ENCODE data around the gene KCNAB1.
A peak's percentile ranks its signal among the peaks of the same experiment; 100 is the strongest.

Gene KCNAB1

DNA sequence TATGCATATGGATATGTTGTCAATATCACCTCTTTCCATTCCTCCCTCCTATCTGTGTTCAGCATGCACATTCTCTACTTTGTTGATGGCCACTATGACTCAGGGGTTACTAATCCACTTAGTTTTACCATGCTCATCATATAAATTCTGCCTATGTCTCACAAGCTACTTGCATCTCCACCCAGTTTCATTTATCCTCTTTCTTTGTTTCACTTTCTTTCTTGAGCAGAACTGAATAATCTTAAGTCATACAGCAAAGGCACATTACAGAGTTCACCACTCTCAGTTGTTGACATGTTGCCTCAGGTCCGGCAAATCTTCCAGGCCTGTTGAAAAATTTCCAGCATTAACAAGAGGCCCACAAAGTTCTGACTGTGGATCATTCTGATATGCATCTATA lies 363.0 kb downstream of the KCNAB1 start:
- Histone ChIP-seq H3K9ac (ENCODE audit: low read length) (peak overlapping the region; percentile 57), H3K27ac (ENCODE audit: low read length) (peak overlapping the region; percentile 86), H3K79me2 (ENCODE audit: low read length) (no peaks in the 10 kb centered on the region), H2AFZ (ENCODE audit: low read length) (peak overlapping the region; percentile 38), H3F3A (ENCODE audit: insufficient read depth, low read length) (peaks cover 30% of the 10 kb centered on the region), H4K20me1 (ENCODE audit: insufficient read depth, low read length) (no peaks in the 10 kb centered on the region), H3K4me1 (ENCODE audit: low read length) (peaks cover 40% of the 10 kb centered on the region), H3K36me3 (replicated peaks; ENCODE audit: insufficient read depth, low read length) (no peaks in the 10 kb centered on the region), H3K27me3 (replicated peaks; ENCODE audit: insufficient read depth, low read length) (no peaks in the 10 kb centered on the region), H3K4me3 (ENCODE audit: low read length) (peak overlapping the region; percentile 48), H3K9me2 (replicated peaks; ENCODE audit: insufficient read depth, low read length) (no peaks in the 10 kb centered on the region), H3K4me2 (ENCODE audit: low read depth, low read length) (peak overlapping the region; percentile 85), H3K9me3 (replicated peaks; ENCODE audit: insufficient read depth, low read length) (no peaks in the 10 kb centered on the region)
- TF ChIP-seq EZH2 (optimal IDR thresholded peaks at IDR 0.05; ENCODE audit: low read depth, low read length): no peak
- no peak for TF ChIP-seq EZH2phosphoT487 (IDR thresholded peaks at IDR 0.05; ENCODE audit: low read length)
- TF ChIP-seq, protein P1, sequence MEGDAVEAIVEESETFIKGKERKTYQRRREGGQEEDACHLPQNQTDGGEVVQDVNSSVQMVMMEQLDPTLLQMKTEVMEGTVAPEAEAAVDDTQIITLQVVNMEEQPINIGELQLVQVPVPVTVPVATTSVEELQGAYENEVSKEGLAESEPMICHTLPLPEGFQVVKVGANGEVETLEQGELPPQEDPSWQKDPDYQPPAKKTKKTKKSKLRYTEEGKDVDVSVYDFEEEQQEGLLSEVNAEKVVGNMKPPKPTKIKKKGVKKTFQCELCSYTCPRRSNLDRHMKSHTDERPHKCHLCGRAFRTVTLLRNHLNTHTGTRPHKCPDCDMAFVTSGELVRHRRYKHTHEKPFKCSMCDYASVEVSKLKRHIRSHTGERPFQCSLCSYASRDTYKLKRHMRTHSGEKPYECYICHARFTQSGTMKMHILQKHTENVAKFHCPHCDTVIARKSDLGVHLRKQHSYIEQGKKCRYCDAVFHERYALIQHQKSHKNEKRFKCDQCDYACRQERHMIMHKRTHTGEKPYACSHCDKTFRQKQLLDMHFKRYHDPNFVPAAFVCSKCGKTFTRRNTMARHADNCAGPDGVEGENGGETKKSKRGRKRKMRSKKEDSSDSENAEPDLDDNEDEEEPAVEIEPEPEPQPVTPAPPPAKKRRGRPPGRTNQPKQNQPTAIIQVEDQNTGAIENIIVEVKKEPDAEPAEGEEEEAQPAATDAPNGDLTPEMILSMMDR (IDR thresholded peaks at IDR 0.05; ENCODE audit: low read length): no peak
- peak; percentile 97 for DNase-seq

DNA sequence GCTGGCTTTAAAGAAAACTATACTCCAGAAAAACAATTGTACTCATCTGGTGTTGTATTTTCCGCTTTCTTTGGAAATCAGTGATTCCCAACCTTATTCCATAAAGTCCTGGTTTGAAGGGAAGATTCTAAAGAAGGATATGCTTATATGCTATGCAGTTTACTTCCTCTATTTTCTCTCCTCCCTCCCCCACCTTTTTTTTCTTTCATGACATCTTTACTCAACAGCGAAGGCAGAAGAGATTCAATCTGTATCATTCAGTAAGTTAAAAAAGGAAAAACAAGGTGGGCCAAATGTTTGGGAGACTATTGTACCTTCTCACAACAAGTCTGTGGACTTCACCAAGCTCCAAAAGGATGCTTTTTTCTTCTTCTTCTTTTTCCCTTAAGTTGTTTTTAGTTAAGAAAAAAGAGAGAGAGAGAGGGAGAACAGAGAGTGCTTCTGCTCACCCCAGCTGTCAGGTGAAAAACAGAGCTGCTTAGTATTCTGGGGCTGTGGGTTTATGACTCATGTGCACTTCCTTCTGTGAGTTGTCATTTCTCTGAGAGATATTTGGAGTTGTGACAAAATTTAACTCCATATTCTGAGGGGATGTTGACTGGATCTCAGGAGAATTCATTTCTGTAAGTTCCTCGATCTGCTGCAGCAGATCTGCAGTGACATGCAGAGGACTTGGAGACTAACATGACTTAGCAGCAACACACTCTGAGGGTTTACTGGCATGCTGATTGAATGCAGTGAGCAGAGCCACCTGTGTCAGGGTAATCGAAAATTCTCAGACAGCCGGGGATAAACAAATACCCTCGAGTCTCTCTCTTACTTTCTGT lies 363.8 kb downstream of the KCNAB1 start:
- Histone ChIP-seq H3K27me3 (replicated peaks; ENCODE audit: insufficient read depth, low read length) (no peaks in the 10 kb centered on the region), H3K9me2 (replicated peaks; ENCODE audit: insufficient read depth, low read length) (no peaks in the 10 kb centered on the region), H4K20me1 (ENCODE audit: insufficient read depth, low read length) (no peaks in the 10 kb centered on the region), H3K9me3 (replicated peaks; ENCODE audit: insufficient read depth, low read length) (no peaks in the 10 kb centered on the region), H3K27ac (ENCODE audit: low read length) (peak overlapping the region; percentile 86), H3K9ac (ENCODE audit: low read length) (peak overlapping the region; percentile 57), H3K4me2 (ENCODE audit: low read depth, low read length) (peak overlapping the region; percentile 85), H3K4me1 (ENCODE audit: low read length) (peaks cover 45% of the 10 kb centered on the region), H3K4me3 (ENCODE audit: low read length) (peak overlapping the region; percentile 48), H3K36me3 (replicated peaks; ENCODE audit: insufficient read depth, low read length) (no peaks in the 10 kb centered on the region), H3F3A (ENCODE audit: insufficient read depth, low read length) (peaks cover 30% of the 10 kb centered on the region), H2AFZ (ENCODE audit: low read length) (peak overlapping the region; percentile 38), H3K79me2 (ENCODE audit: low read length) (no peaks in the 10 kb centered on the region)
- peak; percentile 88 for DNase-seq
- TF ChIP-seq, protein P1 (IDR thresholded peaks at IDR 0.05; ENCODE audit: low read length): no peak
- no peak for TF ChIP-seq EZH2phosphoT487 (IDR thresholded peaks at IDR 0.05; ENCODE audit: low read length)
- TF ChIP-seq EZH2 (optimal IDR thresholded peaks at IDR 0.05; ENCODE audit: low read depth, low read length): no peak

DNA sequence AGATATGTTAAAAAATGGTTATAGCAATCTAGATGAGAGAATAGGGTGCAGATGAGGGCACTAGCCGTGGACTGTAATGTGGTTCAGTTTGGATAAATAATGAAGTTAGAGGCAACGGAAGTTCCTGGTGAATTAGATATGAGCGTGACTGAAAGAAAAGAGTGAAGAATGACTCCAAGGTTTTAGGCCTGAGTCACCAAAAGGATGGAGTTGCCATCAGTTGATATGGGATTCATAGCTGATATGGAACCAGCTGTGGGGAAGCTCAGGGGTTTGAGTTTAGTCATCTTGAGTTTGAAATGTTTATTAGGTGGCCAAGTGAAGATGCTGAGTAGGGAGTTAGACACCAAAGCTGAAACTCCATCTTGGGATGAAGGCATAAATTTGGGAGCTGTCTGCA lies 368.4 kb downstream of the KCNAB1 start:
- no peak for DNase-seq
- H3K4me2 ChIP-seq (ENCODE audit: low read depth, low read length): no peak overlapping the region
- H3K9ac ChIP-seq (ENCODE audit: low read length): no peak overlapping the region
- H3K4me1 ChIP-seq (ENCODE audit: low read length): peaks cover 44% of the 10 kb centered on the region
- no peak overlapping the region for H3K27ac ChIP-seq (ENCODE audit: low read length)
- no peak overlapping the region for H2AFZ ChIP-seq (ENCODE audit: low read length)
- H3K9me2 ChIP-seq (replicated peaks; ENCODE audit: insufficient read depth, low read length): no peaks in the 10 kb centered on the region
- H3K79me2 ChIP-seq (ENCODE audit: low read length): no peaks in the 10 kb centered on the region
- no peaks in the 10 kb centered on the region for H3K36me3 ChIP-seq (replicated peaks; ENCODE audit: insufficient read depth, low read length)
- H4K20me1 ChIP-seq (ENCODE audit: insufficient read depth, low read length): no peaks in the 10 kb centered on the region
- H3K9me3 ChIP-seq (replicated peaks; ENCODE audit: insufficient read depth, low read length): no peaks in the 10 kb centered on the region
- no peaks in the 10 kb centered on the region for H3K27me3 ChIP-seq (replicated peaks; ENCODE audit: insufficient read depth, low read length)
- H3F3A ChIP-seq (ENCODE audit: insufficient read depth, low read length): peaks cover 34% of the 10 kb centered on the region
- TF ChIP-seq, protein P1 (IDR thresholded peaks at IDR 0.05; ENCODE audit: low read length): no peak
- TF ChIP-seq EZH2 (optimal IDR thresholded peaks at IDR 0.05; ENCODE audit: low read depth, low read length) (no peak), EZH2phosphoT487 (IDR thresholded peaks at IDR 0.05; ENCODE audit: low read length) (no peak)
- H3K4me3 ChIP-seq (ENCODE audit: low read length): no peak overlapping the region
